Retina (tissue), 1 donor: ENCODE results near the gene DDIT3.

ENCODE experiments used
- DNase-seq: peaks from one replicate; pipeline ENCODE4 v3.0.0-alpha.2; 2016

DDIT3 gene

GRCh38 chr12:57479376-57480115 is 40.8 kb downstream of the DDIT3 start, which contains the start of gene ARHGAP9:
Gene ARHGAP9 (minus strand): TSS chr12:57479866. CDS start chr12:57479406, 460 bp downstream.
- no peak for DNase-seq

GRCh38 chr12:57479043-57479375 is 41.3 kb downstream of the DDIT3 start:
- no peak for DNase-seq

- no peak for DNase-seq
Observed at GRCh38 chr12:57477710-57478681, 42.3 kb downstream of the DDIT3 start.

- DNase-seq = no peak
Observed at GRCh38 chr12:57476993-57477709, 43.2 kb downstream of the DDIT3 start.

- no peak for DNase-seq
Observed at GRCh38 chr12:57476162-57476992, 43.9 kb downstream of the DDIT3 start.

GRCh38 chr12:57475271-57476161 is 44.8 kb downstream of the DDIT3 start:
- peak; percentile 74 for DNase-seq

- no peak for DNase-seq
Observed at GRCh38 chr12:57474862-57475261, 45.5 kb downstream of the DDIT3 start.

- DNase-seq = no peak
Observed at GRCh38 chr12:57474430-57474829, 45.9 kb downstream of the DDIT3 start.

- DNase-seq = no peak
Observed at GRCh38 chr12:57473886-57474285, 46.4 kb downstream of the DDIT3 start.

- DNase-seq = no peak
Observed at GRCh38 chr12:57473392-57473791, 46.9 kb downstream of the DDIT3 start.

- no peak for DNase-seq
Observed at GRCh38 chr12:57472391-57472790, 47.9 kb downstream of the DDIT3 start.

GRCh38 chr12:57471661-57472060 is 48.7 kb downstream of the DDIT3 start:
- no peak for DNase-seq

- no peak for DNase-seq
Observed at GRCh38 chr12:57470970-57471656, 49.2 kb downstream of the DDIT3 start.

GRCh38 chr12:57470286-57470969 is 49.9 kb downstream of the DDIT3 start:
- no peak for DNase-seq

- no peak for DNase-seq
Observed at GRCh38 chr12:57469296-57470164, 50.8 kb downstream of the DDIT3 start.

GRCh38 chr12:57467915-57468314 is 52.4 kb downstream of the DDIT3 start:
- no peak for DNase-seq

GRCh38 chr12:57467212-57467874 is 53.0 kb downstream of the DDIT3 start:
- no peak for DNase-seq
